ENCODE measurements around the gene TTC7B.
"Not testable (repeated sequence)": the region's sequence is repeated elsewhere in the genome, so short reads cannot be mapped to it uniquely, and the experiment has no call there.

Gene TTC7B

GRCh38 chr14:90533591-90534021 is 282.6 kb downstream of the TTC7B start:
- DNase-seq (ENCODE audit: low read depth in 2 of 3, low spot score in 2 of 3): no peak

GRCh38 chr14:90532826-90533525 is 283.3 kb downstream of the TTC7B start:
- no peak for DNase-seq (ENCODE audit: low read depth in 2 of 3, low spot score in 2 of 3)

- DNase-seq (ENCODE audit: low read depth in 2 of 3, low spot score in 2 of 3): no peak
Observed at GRCh38 chr14:90531497-90531896, 284.7 kb downstream of the TTC7B start.

- DNase-seq (ENCODE audit: low read depth in 2 of 3, low spot score in 2 of 3): no peak
Observed at GRCh38 chr14:90530523-90530922, 285.7 kb downstream of the TTC7B start.

- no peak for DNase-seq (ENCODE audit: low read depth in 2 of 3, low spot score in 2 of 3)
Observed at GRCh38 chr14:90527978-90528377, 288.3 kb downstream of the TTC7B start.

- DNase-seq (ENCODE audit: low read depth in 2 of 3, low spot score in 2 of 3): not testable (repeated sequence)
Observed at GRCh38 chr14:90526536-90526935, 289.7 kb downstream of the TTC7B start.

GRCh38 chr14:90525353-90526028 is 290.7 kb downstream of the TTC7B start:
- DNase-seq (ENCODE audit: low read depth in 2 of 3, low spot score in 2 of 3): not testable (repeated sequence)

GRCh38 chr14:90523961-90524875 is 292.0 kb downstream of the TTC7B start:
- no peak for DNase-seq (ENCODE audit: low read depth in 2 of 3, low spot score in 2 of 3)

- no peak for DNase-seq (ENCODE audit: low read depth in 2 of 3, low spot score in 2 of 3)
Observed at GRCh38 chr14:90523544-90523943, 292.7 kb downstream of the TTC7B start.

GRCh38 chr14:90522571-90523191 is 293.5 kb downstream of the TTC7B start:
- DNase-seq (ENCODE audit: low read depth in 2 of 3, low spot score in 2 of 3): no peak

GRCh38 chr14:90521930-90522483 is 294.2 kb downstream of the TTC7B start:
- DNase-seq (ENCODE audit: low read depth in 2 of 3, low spot score in 2 of 3): no peak

GRCh38 chr14:90521084-90521929 is 294.9 kb downstream of the TTC7B start:
- DNase-seq (ENCODE audit: low read depth in 2 of 3, low spot score in 2 of 3): no peak

- DNase-seq (ENCODE audit: low read depth in 2 of 3, low spot score in 2 of 3): no peak
Observed at GRCh38 chr14:90520326-90520725, 295.9 kb downstream of the TTC7B start.

GRCh38 chr14:90519262-90519920 is 296.8 kb downstream of the TTC7B start:
- no peak for DNase-seq (ENCODE audit: low read depth in 2 of 3, low spot score in 2 of 3)

- peak in 1 of 3 experiments; percentile 34 for DNase-seq (ENCODE audit: low read depth in 2 of 3, low spot score in 2 of 3)
Observed at GRCh38 chr14:90518941-90519256, 297.3 kb downstream of the TTC7B start.

- DNase-seq (ENCODE audit: low read depth in 2 of 3, low spot score in 2 of 3): no peak
Observed at GRCh38 chr14:90518069-90518940, 297.9 kb downstream of the TTC7B start.

GRCh38 chr14:90517076-90517841 is 299.0 kb downstream of the TTC7B start:
- DNase-seq (ENCODE audit: low read depth in 2 of 3, low spot score in 2 of 3): no peak

GRCh38 chr14:90514566-90514965 is 301.7 kb downstream of the TTC7B start:
- DNase-seq (ENCODE audit: low read depth in 2 of 3, low spot score in 2 of 3): no peak

Data from activated CD8-positive, alpha-beta memory T cell treated with anti-CD3 and anti-CD28 coated beads for 48 hours (primary cell).